Esophagus muscularis mucosa (tissue), 4 donors: ENCODE results near the gene DNM3. TPM values are rescaled to one million over a fixed set of nuclear protein-coding genes. Genes with fewer than 3 reads are reported as not detected.

Source experiments
- DNase-seq: peaks from one replicate; pipeline ENCODE4 v3.0.0-alpha.2; 2017; ENCODE audit errors: extremely low spot score
- H3K27ac ChIP-seq, 4 donors: fragments of 200-600 bp; sonication (generic); replicated peaks in 1 of 4; 1 replicate in 3 of 4; 2 replicates in 1 of 4; pipeline ENCODE4 v1.5.1; 2016 to 2019; ENCODE audit warnings: mild to moderate bottlenecking in 1 of 4
- H3K27me3 ChIP-seq, 4 donors: fragments of 200-600 bp; sonication (generic); one replicate each; pipeline versions ENCODE4 v1.5.1 to v1.6.0; 2016 to 2019
- H3K36me3 ChIP-seq, 4 donors: fragments of 200-600 bp; sonication (generic); one replicate each; pipeline ENCODE4 v1.5.1; 2016 to 2019
- H3K4me1 ChIP-seq, 4 donors: fragments of 200-600 bp; sonication (generic); one replicate each; pipeline ENCODE4 v1.5.1; 2016 to 2019
- H3K4me3 ChIP-seq, 4 donors: fragments of 200-600 bp; sonication (generic); 1 replicate in 2 of 4; 2 replicates in 2 of 4; pipeline ENCODE4 v1.5.1; 2016 to 2019; ENCODE audit warnings: mild to moderate bottlenecking in 4 of 4, moderate library complexity in 1 of 4
- H3K9me3 ChIP-seq, 4 donors: fragments of 200-600 bp; sonication (generic); 1 replicate in 3 of 4; 2 replicates in 1 of 4; pipeline ENCODE4 v1.5.1; 2016 to 2019
- CTCF ChIP-seq, 3 experiments: fragments of 200-600 bp in 2 of 3; fragments of 450-650 bp in 1 of 3; sonication (generic) in 2 of 3; IDR thresholded peaks; one replicate each; pipeline ENCODE4 v1.5.1; 2017 to 2019; ENCODE audit warnings: antibody characterized with exemption in 3 of 3, mild to moderate bottlenecking in 2 of 3, moderate library complexity in 1 of 3
- EP300 ChIP-seq: sonication (generic); formaldehyde crosslinking; IDR thresholded peaks from one replicate; pipeline ENCODE4 v1.6.1; 2017; ENCODE audit warnings: antibody characterized with exemption
- POLR2A ChIP-seq: fragments of 450-650 bp; IDR thresholded peaks from one replicate; pipeline ENCODE4 v1.6.1; 2017; ENCODE audit warnings: antibody characterized with exemption, moderate library complexity, mild to moderate bottlenecking, low read depth
- POLR2AphosphoS5 ChIP-seq, 2 donors: sonication (generic); formaldehyde crosslinking; IDR thresholded peaks; one replicate each; pipeline ENCODE4 v1.6.1; 2017; ENCODE audit warnings: antibody characterized with exemption in 2 of 2
- WGBS: methylation state at CpG from one replicate; pipeline ENCODE4 v1.1.5; 2018; 5-methylcytosine and 5-hydroxymethylcytosine counted together
- intact Hi-C: fragments of 100-400 bp; cut with DNase I; formaldehyde crosslinking; loops from one replicate; pipeline ENCODE4 v1.15.1; 2023
- total RNA-seq, 4 donors: library from RNA; depleted of rRNA; stranded (reverse); fragments of >200 nt; gene quantifications; one replicate each; pipeline versions ENCODE4 v1.1.0 to v1.2.1, GENCODE V29; 2016

The DNM3 gene
- total RNA-seq, 4 donors from 2014 or later: 3.3 to 6.4 (median 3.9) TPM

- no peak overlapping the region for H3K4me3 ChIP-seq
- peak overlapping the region; percentile 64 to 70 (median 68) for H3K27ac ChIP-seq
- peaks cover 25 to 89% (median 68%) of the 10 kb centered on the region in 4 donors for H3K4me1 ChIP-seq
- DNase-seq: no peak
- no peak for TF ChIP-seq POLR2AphosphoS5 (IDR thresholded peaks at IDR 0.05)
- H3K27me3 ChIP-seq: no peaks in the 10 kb centered on the region
- H3K36me3 ChIP-seq: no peaks in the 10 kb centered on the region
- intact Hi-C loops: loop anchor here (5.0 to 10.0 kb wide), 2 partner anchors 33 to 70 kb away; no protein-coding TSS in a partner anchor
- no peaks in the 10 kb centered on the region for H3K9me3 ChIP-seq
- WGBS: 79% methylated on average over 5 of the region's 5 CpGs
Observed at GRCh38 chr1:172394811-172395210, 553.5 kb downstream of the DNM3 start.

- Histone ChIP-seq H3K36me3 (no peaks in the 10 kb centered on the region), H3K9me3 (no peaks in the 10 kb centered on the region), H3K4me1 (peaks cover 29 to 92% (median 71%) of the 10 kb centered on the region in 4 donors), H3K27me3 (no peaks in the 10 kb centered on the region), H3K27ac (peak overlapping the region; percentile 1 to 69 (median 66)), H3K4me3 (no peak overlapping the region)
- WGBS: 67% methylated on average over 3 of the region's 3 CpGs
- no peak for TF ChIP-seq POLR2AphosphoS5 (IDR thresholded peaks at IDR 0.05)
- no peak for TF ChIP-seq POLR2A
- TF ChIP-seq CTCF (IDR thresholded peaks at IDR 0.05): no peak
- TF ChIP-seq EP300: no peak
- no peak for DNase-seq
- intact Hi-C loops: loop anchor here (5.0 to 10.0 kb wide), 2 partner anchors 33 to 71 kb away; no protein-coding TSS in a partner anchor
Observed at GRCh38 chr1:172395576-172395975, 554.3 kb downstream of the DNM3 start.

- H3K4me1 ChIP-seq: peaks cover 29 to 82% (median 70%) of the 10 kb centered on the region in 4 donors
- WGBS: 36% methylated on average over 3 of the region's 3 CpGs
- no peaks in the 10 kb centered on the region for H3K27me3 ChIP-seq
- H3K4me3 ChIP-seq: no peak overlapping the region
- no peaks in the 10 kb centered on the region for H3K36me3 ChIP-seq
- no peaks in the 10 kb centered on the region for H3K9me3 ChIP-seq
- intact Hi-C loops: loop anchor here (5.0 to 10.0 kb wide), 2 partner anchors 35 to 72 kb away; no protein-coding TSS in a partner anchor
- peak overlapping the region; percentile 75 to 82 (median 82) for H3K27ac ChIP-seq
- DNase-seq: no peak
- TF ChIP-seq CTCF (IDR thresholded peaks at IDR 0.05) (no peak), EP300 (no peak), POLR2AphosphoS5 (IDR thresholded peaks at IDR 0.05) (no peak), POLR2A (no peak)
Observed at GRCh38 chr1:172397221-172397620, 555.9 kb downstream of the DNM3 start.

- no peak overlapping the region for H3K4me3 ChIP-seq
- no peaks in the 10 kb centered on the region for H3K9me3 ChIP-seq
- intact Hi-C loops: loop anchor here (2.0 to 10.0 kb wide), 3 partner anchors 35 to 253 kb away; no protein-coding TSS in a partner anchor
- no peaks in the 10 kb centered on the region for H3K36me3 ChIP-seq
- H3K4me1 ChIP-seq: peaks cover 29 to 82% (median 70%) of the 10 kb centered on the region in 4 donors
- no peaks in the 10 kb centered on the region for H3K27me3 ChIP-seq
- WGBS: 59% methylated on average over 2 of the region's 2 CpGs
- peak overlapping the region; percentile 75 to 82 (median 82) for H3K27ac ChIP-seq
- no peak for DNase-seq
- TF ChIP-seq EP300 (no peak), POLR2A (no peak), CTCF (IDR thresholded peaks at IDR 0.05) (no peak), POLR2AphosphoS5 (IDR thresholded peaks at IDR 0.05) (no peak)
Observed at GRCh38 chr1:172397633-172398032, 556.3 kb downstream of the DNM3 start.

- peak overlapping the region; percentile 75 to 82 (median 82) for H3K27ac ChIP-seq
- H3K27me3 ChIP-seq: no peaks in the 10 kb centered on the region
- peak overlapping the region in 1 of 4 donors; percentile 14 for H3K4me3 ChIP-seq
- no peaks in the 10 kb centered on the region for H3K36me3 ChIP-seq
- 53% methylated on average over 2 of the region's 2 CpGs for WGBS
- DNase-seq: no peak
- H3K9me3 ChIP-seq: no peaks in the 10 kb centered on the region
- TF ChIP-seq EP300: no peak
- TF ChIP-seq POLR2AphosphoS5 (IDR thresholded peaks at IDR 0.05): peak in 1 of 2 donors; percentile 42
- TF ChIP-seq POLR2A: no peak
- intact Hi-C loops: loop anchor here (2.0 to 10.0 kb wide), 3 partner anchors 36 to 253 kb away; no protein-coding TSS in a partner anchor
- peaks cover 29 to 77% (median 67%) of the 10 kb centered on the region in 4 donors for H3K4me1 ChIP-seq
Observed at GRCh38 chr1:172398193-172398592, 556.9 kb downstream of the DNM3 start.
